GM19193 (cell line): Measurements from ENCODE around the gene TMEM87B.
A peak's percentile ranks its signal among the peaks of the same experiment; 100 is the strongest.

Experiments used
- POLR2A ChIP-seq: IDR thresholded peaks from 4 replicates; pipeline ENCODE4 v1.6.1; 2011; ENCODE audit not compliant: insufficient read depth, insufficient read length; ENCODE audit errors: extremely low read depth

TMEM87B gene

DNA sequence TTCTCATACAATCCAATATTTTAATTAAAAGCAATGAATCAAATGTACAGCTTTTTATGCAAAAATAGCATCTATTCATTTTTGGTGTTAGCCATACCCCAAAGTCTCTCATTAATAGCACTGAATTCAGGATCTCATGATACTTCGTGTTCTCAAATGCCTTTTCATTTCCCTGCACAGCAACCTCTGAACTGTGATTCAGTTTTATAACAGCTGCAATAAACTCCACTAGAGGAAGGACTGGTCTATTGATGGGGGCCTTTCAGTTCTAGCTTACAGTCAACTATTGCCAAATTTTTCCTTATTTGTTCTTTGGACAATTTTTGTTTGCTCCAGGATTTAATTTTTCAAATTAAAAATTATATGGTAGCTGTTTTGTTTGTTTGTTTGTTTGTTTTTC lies 4.8 kb upstream of the TMEM87B start:
- TF ChIP-seq POLR2A, result no peak

- TF ChIP-seq POLR2A, result peak; percentile 21
Measured at GRCh38 chr2:112053917-112054846, 887 bp upstream of the TMEM87B start.

GRCh38 chr2:112055730-112056625 lies 909 bp downstream of the TMEM87B start:
- TF ChIP-seq POLR2A, result no peak

DNA sequence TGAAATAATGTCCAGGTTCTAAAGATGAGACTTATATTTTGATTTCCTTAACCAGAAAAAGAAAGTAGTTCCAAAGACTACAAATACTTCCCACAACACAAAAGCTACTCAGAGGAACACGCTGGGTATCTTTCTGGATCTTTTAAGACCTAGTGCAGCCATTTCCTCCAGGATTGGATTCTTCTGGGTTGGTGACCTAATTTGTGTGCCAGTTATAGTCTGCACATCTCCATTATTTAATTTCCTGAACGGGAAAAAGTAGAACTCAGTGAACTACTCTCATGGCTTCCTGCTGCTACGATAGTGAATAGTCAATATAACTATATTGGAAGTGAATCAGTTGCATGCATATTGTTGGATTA lies 1.5 kb downstream of the TMEM87B start:
- no peak for TF ChIP-seq POLR2A

DNA sequence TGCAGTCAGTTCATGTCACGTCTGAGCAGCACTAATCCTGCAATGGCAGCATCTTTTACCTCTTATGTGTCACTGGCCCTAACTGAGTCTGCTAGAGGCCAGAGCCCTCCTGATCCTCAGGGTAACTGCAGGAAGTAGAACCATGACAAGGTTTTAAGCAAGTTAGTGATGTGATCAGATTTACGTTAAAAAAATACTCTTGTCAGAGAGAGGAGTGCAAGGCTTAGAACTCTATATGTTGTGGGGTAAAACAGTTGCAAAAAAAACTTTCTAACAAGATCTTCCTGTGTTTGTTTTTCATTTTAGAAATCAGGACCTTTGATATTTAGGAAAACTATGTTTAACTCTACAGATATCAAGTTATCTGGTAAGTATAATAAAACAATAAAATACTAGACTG lies 4.6 kb downstream of the TMEM87B start:
- TF ChIP-seq POLR2A, result no peak

DNA sequence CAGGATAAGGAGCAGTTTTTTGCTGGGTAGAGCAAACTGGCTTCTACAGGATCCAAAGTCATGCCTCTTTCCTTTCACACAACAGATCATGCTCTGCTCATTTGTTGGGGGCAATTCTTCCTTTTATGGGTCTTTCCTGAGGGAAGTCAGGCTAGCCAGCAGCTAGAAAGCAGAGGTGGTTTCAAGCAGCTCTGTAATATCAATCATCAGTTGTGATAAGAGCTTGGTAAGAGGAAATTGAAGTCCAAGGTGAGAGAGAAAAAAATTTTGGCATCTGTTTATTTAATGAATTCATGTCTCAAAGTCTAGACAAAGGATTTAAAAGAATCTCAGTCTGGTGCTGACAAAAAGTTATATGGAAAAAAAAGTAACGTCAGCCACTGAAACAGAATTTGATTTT lies 6.2 kb downstream of the TMEM87B start:
- TF ChIP-seq POLR2A, result no peak

- no peak for TF ChIP-seq POLR2A
Measured at GRCh38 chr2:112061840-112062239, 6.8 kb downstream of the TMEM87B start.

DNA sequence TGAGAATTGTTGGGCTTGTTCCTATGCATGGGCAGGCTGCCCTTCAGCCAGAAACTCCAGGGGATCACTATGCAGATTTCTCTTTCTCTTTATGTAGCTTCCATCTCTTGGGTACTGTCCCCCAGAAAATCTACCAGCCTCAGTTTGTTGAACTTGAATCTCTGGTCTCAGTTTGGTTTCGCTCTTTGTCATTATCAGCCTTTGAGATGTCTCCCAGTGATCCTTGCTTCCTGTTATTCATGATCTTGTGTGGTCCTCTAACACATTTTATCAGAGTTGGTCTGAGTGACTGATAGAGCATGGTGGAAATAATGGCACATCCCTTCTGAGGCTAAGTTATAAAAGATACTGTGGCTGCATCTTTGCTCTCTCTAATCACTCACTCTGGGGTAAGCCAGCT lies 7.8 kb downstream of the TMEM87B start:
- TF ChIP-seq POLR2A, result no peak

DNA sequence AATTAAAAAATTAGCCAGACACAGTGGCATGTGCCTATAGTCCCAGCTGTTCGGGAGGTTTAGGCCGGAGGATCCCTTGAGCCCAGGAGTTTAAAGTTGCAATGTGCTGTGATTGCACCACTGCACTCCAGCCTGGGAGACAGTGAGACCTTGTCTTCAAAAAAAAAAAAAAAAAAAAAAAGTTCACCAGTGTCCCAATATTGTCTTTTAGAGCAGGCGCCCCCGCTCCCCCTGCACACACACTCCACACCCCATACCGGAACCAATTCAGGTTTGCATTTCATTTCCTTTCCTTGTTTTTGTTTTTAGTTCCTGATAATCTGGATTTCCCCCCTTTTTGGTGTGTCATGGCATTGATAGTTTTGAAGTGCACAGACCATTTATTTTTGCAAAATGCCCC lies 10.4 kb downstream of the TMEM87B start:
- TF ChIP-seq POLR2A, result no peak

DNA sequence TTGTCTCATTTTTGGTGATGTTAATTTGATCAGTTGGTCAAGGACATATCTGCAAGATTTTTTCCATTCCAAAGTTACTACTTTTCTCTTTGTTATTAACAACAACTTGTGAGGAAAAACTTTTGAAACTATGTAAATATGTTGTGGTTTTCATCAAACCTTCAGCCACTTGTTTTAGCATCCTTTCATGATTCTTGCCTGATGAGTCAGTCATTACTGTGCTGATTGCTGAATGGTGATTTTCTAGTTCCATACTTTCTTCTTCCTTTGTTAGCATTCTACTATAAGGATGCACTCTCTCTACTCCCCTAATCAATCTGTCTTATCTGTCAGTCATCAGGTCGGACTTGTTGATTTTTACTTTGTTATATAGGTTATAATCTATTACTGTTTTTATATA lies 10.9 kb downstream of the TMEM87B start:
- no peak for TF ChIP-seq POLR2A

GRCh38 chr2:112073875-112074274 lies 18.8 kb downstream of the TMEM87B start:
- TF ChIP-seq POLR2A, result no peak

DNA sequence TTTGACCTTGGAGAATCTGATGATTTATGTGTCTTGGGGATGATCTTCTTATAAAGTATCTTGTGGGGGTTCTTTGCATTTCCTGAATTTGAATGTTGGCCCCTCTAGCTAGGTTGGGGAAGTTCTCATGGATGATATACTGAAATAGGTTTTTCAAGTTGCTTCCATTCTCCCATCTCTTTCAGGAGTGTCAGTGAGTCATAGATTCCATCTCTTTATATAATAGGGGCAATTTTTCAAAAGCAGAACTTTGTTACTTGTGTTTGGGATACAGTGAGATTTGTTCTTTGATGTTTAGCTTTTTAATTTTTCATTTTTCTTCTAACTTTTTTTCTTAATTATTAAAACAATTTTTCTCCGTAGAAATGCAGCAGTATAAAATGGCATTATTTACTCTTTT lies 19.4 kb downstream of the TMEM87B start:
- no peak for TF ChIP-seq POLR2A

DNA sequence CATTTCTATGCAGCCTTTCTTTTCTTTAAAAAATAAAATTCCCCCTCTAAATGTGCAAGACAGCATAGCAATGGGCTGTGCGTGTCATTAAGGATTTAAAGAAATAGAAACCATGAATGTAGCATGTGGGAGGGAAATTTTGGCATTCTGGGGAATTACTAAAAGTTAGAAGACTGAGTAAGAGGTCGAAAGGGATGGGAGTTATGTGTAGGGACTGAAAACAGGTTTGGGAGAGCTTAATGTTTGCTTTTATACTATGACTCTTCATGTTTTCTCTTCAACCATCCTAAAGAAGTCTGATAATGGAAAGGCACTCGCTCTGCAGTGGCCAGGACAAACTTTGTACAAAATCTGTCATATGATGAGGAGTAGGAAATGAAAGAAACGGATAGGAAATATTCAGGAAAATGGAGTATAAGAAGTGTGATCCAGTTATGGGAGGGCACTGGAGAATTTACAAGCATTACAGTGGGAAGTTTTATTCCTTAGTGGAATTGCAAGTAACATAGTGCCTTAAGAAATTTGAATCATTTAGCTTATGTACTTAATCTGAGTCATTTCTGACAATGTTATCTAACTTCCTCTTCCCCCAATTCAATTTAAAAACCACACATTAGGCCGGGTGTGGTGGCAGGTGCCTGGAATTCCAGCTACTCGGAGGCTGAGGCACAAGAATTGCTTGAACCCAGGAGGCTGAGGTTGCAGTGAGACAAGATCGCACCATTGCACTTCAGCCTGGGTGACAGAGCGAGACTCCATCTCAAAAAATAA lies 20.6 kb downstream of the TMEM87B start:
- TF ChIP-seq POLR2A, result no peak

- no peak for TF ChIP-seq POLR2A
Measured at GRCh38 chr2:112077814-112078213, 22.7 kb downstream of the TMEM87B start.

DNA sequence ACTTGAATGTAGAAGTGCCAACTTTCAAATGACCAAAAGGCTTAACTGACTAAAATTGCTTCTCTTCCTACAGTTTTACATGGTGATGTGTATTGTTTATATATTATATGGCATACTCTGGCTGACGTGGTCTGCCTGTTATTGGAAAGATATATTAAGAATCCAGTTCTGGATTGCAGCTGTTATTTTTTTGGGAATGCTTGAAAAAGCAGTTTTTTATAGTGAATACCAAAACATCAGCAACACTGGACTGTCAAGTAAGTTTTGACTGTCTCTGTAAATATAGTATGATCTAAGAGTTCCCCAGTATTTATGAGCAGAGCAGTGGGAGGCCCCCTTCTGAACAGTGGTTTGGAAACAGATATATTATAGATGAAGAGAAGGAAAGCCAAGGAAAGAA lies 26.2 kb downstream of the TMEM87B start:
- no peak for TF ChIP-seq POLR2A
